A673 (cell line): ENCODE measurements around the gene DAPK2.

ENCODE experiments used
- EZH2 ChIP-seq: fragments of 200-600 bp; sonication (generic); IDR thresholded peaks from 2 replicates; pipeline ENCODE4 v1.6.1; 2017; ENCODE audit warnings: borderline replicate concordance, low read depth, mild to moderate bottlenecking, mixed read lengths, antibody characterized with exemption, low read length; ENCODE audit not compliant: poor library complexity, severe bottlenecking
- TF ChIP-seq, protein P1 (sequence below): fragments of 300-800, 200-600 bp; sonication (generic); conservative IDR thresholded peaks from 2 replicates; pipeline ENCODE4 v1.5.1; 2017; ENCODE audit warnings: low read depth, mild to moderate bottlenecking, antibody characterized with exemption, low read length, moderate library complexity, mixed read lengths

DNA sequence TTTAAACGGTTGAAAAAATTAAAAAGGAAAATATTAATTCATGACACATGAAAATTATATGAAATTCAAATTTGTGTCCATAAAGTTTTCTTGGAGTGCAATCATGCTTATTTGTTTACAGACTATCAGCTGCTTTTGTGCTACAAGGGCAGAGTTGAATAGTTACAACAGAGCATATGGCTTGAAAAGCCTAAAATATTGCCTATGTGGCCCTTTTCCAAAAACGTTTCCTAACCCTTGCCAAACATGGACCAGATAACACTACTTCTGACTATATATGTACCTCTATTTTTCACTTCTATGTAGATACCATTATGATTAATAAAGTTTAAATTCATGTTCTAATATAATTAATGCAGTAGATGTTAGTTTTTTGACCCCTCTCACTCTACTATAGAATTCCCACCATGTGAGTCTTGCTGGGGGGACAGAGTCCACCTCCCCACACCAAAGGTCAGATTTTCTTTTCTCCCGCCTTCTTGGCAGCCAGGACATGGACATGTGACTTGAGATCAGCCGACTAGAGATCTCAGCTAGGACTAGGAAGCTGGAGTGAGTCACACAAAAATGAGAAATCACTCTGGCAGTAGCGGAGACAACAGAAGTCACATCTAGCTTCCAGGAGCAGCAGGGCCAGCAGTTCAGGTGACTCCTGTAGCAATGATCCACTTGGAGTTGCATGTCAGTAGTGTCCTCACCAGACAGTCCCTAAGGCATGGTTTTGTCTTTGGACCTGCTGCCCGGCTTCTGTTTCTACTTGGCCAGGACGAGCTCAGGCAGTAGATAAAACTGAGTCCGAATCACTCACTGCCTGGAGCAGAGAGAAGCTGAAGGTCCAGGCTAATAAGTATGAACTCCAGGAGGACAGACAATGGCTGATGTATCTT, 24.9 kb upstream of the DAPK2 start:
- TF ChIP-seq, protein P1, sequence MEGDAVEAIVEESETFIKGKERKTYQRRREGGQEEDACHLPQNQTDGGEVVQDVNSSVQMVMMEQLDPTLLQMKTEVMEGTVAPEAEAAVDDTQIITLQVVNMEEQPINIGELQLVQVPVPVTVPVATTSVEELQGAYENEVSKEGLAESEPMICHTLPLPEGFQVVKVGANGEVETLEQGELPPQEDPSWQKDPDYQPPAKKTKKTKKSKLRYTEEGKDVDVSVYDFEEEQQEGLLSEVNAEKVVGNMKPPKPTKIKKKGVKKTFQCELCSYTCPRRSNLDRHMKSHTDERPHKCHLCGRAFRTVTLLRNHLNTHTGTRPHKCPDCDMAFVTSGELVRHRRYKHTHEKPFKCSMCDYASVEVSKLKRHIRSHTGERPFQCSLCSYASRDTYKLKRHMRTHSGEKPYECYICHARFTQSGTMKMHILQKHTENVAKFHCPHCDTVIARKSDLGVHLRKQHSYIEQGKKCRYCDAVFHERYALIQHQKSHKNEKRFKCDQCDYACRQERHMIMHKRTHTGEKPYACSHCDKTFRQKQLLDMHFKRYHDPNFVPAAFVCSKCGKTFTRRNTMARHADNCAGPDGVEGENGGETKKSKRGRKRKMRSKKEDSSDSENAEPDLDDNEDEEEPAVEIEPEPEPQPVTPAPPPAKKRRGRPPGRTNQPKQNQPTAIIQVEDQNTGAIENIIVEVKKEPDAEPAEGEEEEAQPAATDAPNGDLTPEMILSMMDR = no peak
- no peak for TF ChIP-seq EZH2
